Embryonic facial prominence (tissue), 1 donor: ENCODE measurements around the gene DKC1.
"Not testable (repeated sequence)": the region's sequence is repeated elsewhere in the genome, so short reads cannot be mapped to it uniquely, and the experiment has no call there.

Source experiments
- DNase-seq: peaks from one replicate; pipeline ENCODE4 v3.0.0-alpha.2; 2016; ENCODE audit errors: extremely low spot score

Gene DKC1

GRCh38 chrX:154818916-154819770, 56.5 kb downstream of the DKC1 start:
- no peak for DNase-seq

- no peak for DNase-seq
These were observed 57.2 kb downstream of the DKC1 start for GRCh38 chrX:154819771-154820341.

GRCh38 chrX:154821523-154821922, 58.9 kb downstream of the DKC1 start:
- DNase-seq = no peak

GRCh38 chrX:154822029-154822428, 59.4 kb downstream of the DKC1 start:
- DNase-seq = no peak

- DNase-seq = no peak
These were observed 62.0 kb downstream of the DKC1 start for GRCh38 chrX:154824638-154825037.

- DNase-seq = not testable (repeated sequence)
These were observed 62.9 kb downstream of the DKC1 start for GRCh38 chrX:154825586-154825985.
